Stimulated activated naive CD8-positive, alpha-beta T cell treated with anti-CD3 and anti-CD28 coated beads, Interleukin-15, Interleukin-2, amounts not matched to agents 100 U/mL and 50 U/mL, for 24 hours (primary cell): ENCODE measurements around the gene WIPF2.
"Not testable (repeated sequence)": the region's sequence is repeated elsewhere in the genome, so short reads cannot be mapped to it uniquely, and the experiment has no call there.

Experiments
- ATAC-seq: fragments of 150-1000 bp; cut with Tn5 transposase; one replicate; pipeline ENCODE4 v1.10.0; 2021
- DNase-seq: peaks from one replicate; pipeline ENCODE4 v3.0.0; 2021

WIPF2 gene

DNA sequence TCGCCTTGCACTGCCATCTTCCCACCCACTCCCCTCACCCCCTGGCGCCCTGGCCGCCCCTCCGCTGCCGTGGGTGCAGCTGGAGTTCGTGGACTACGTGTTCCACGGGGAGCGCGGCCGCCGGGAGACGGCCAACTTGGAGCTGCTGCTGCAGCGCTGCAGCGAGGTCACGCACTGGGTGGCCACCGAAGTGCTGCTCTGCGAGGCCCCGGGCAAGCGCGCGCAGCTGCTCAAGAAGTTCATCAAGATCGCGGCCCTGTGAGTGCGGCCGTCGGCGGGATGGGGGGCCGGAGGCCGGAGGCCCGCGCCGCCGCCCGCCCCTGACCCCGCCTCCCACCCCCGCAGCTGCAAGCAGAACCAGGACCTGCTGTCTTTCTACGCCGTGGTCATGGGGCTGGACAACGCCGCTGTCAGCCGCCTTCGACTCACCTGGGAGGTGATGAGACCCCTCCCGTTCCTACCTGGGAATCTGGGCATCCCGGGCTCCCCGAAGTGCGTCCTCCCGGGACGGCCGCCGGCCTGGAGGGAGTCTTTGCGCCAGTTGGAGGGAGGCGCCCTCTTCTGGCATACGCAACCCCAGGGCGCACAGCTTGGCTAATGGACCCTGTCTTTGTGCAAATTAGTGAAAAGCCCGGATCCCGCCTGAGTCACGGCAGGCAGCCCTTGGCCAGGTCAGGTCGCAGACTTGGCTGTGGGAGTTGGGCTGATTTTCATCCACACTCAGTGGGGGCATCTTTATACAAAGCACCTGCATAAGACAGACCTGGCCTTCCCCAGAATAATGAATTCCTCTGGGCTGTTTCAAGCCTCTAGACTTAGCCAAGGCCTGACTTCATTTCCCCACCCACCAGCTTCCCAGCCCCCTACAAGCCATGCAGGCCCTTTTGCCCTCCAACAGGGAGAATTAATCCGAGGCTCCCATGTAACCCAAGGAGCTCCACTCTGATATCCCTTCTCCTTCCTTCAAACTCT is 27.6 kb upstream of the WIPF2 start:
- ATAC-seq (peak; percentile 89), DNase-seq (peak; percentile 79)

- ATAC-seq, result no peak
- DNase-seq, result no peak
Observed at GRCh38 chr17:40192961-40193360, 26.1 kb upstream of the WIPF2 start.

GRCh38 chr17:40194821-40195220 is 24.3 kb upstream of the WIPF2 start:
- no peak for DNase-seq
- no peak for ATAC-seq

GRCh38 chr17:40197550-40197949 is 21.6 kb upstream of the WIPF2 start:
- no peak for ATAC-seq
- DNase-seq, result no peak

- ATAC-seq, result not testable (repeated sequence)
- DNase-seq, result peak; percentile 24
Observed at GRCh38 chr17:40197965-40198456, 21.1 kb upstream of the WIPF2 start.

GRCh38 chr17:40198576-40198975 is 20.5 kb upstream of the WIPF2 start:
- ATAC-seq (no peak), DNase-seq (no peak)

DNA sequence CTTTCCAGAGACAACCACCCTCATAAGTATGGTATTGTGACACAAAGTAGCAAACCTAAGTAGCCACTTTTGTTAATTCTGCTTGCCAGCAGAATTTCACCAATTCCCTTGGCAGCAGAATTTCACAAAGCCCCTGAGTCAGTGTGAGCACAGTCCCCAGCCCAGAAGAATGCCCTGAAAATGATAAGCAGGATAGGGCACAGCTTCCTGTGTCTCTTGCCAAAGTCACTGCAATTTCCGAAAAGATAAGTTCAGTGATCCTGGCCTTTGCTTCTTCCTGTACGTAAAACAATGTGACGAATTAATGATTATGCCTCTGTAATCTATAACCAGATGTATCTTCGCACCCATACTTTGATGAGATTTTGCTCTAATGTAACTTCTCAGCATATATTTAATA is 16.0 kb upstream of the WIPF2 start:
- DNase-seq (no peak), ATAC-seq (no peak)

GRCh38 chr17:40206193-40206592 is 12.9 kb upstream of the WIPF2 start:
- not testable (repeated sequence) for DNase-seq, ATAC-seq

DNA sequence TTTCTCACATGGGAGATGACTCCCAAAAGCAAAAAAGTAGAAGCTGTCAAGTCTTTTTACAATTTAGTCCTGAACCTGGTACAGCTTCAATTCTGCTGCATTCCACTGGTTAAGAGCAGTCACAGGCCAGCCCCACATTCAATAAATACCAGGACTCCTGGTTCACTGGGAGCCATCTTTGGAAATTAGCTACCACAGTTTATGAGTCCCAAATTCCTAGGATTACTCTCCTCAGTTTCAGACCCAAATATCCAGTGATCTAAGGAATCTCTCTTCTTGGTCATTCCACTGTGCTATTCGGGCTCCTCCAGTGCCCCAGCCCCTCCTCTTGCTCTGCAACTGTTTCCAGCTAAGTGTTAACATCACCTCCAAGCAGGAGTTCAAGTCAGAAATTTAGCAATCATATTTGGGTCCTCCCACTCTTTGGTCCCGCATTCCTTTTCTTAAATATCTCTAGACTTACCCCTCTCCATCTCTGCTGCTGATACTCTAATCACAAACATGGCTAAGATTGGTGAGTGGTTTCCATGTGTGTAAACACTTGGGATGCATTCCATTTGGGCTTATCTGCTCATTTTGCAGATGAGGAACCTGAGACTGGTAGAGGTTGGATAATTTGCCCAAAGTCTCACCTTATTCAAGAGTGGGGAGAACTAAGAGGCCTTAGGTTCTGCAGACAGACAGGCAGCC is 9.6 kb upstream of the WIPF2 start:
- ATAC-seq (no peak), DNase-seq (no peak)

DNA sequence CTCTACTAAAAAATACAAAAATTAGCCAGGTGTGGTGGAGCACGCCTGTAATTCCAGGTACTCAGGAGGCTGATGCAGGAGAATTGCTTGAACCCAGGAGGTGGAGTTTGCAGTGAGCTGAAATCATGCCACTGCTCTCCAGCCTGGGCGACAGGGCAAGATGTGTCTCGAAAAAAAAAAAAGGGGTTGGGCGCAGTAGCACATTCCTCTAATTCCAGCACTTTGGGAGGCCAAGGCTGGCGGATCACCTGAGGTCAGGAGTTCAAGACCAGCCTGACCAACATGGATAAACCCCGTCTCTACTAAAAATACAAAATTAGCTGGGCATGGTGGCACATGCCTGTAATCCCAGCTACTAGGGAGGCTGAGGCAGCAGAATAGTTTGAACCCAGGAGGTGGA is 5.2 kb upstream of the WIPF2 start:
- ATAC-seq, DNase-seq: not testable (repeated sequence)

- peak; percentile 10 for DNase-seq
- ATAC-seq, result peak; percentile 33
Observed at GRCh38 chr17:40218006-40218739, 931 bp upstream of the WIPF2 start.

- no peak for ATAC-seq
- peak; percentile 45 for DNase-seq
Observed at GRCh38 chr17:40219594-40220338, 662 bp downstream of the WIPF2 start.

DNA sequence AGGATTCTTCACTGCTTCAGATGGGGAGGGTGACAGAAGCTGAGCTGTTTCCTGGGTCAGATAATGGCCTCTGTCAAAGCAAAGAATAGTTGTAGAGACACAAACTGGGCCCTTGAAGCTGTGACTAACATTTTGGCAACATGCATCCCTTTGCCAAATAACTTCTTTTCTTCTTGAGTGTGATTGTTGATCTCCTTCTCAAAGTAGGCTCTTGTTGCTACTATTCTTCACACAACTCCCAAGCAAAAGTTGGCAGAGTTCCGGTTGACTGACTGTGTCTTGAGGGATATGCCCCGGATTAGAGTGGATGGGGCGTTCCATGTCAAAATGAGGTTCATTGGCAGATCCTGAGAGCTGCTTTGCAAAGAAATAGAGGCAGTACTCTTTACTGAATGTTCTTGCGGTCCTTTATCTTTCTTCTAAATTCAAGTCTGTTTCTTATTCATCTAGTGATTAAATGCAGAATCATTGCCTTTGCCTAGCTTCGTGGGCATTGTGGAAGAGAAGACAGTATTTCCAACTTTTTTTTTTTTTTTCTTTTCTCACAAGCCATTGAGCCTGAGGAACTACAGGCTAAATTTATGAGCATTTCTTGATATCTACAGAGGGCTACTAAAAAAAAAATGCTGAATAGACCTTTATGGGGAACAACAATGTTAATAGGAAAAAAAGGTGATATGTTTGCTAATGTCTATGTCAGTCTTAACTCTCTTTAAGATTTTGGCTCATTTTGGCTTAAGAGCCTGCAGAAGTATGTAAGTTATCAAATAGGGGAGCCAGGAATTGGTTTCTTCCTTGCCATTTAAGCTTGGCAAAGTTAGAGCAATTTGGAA is 5.8 kb downstream of the WIPF2 start:
- DNase-seq, result no peak

GRCh38 chr17:40229146-40229545 is 10.0 kb downstream of the WIPF2 start:
- ATAC-seq, DNase-seq: not testable (repeated sequence)

More for the DNA sequence above, 5.8 kb downstream of the WIPF2 start:
- no peak for ATAC-seq

GRCh38 chr17:40230670-40231069 is 11.6 kb downstream of the WIPF2 start:
- no peak for ATAC-seq
- no peak for DNase-seq

- not testable (repeated sequence) for DNase-seq
Observed at GRCh38 chr17:40231928-40232327, 12.8 kb downstream of the WIPF2 start.

GRCh38 chr17:40241252-40241834 is 22.2 kb downstream of the WIPF2 start:
- DNase-seq (no peak), ATAC-seq (no peak)

More at GRCh38 chr17:40231928-40232327, 12.8 kb downstream of the WIPF2 start:
- ATAC-seq, result not testable (repeated sequence)

DNA sequence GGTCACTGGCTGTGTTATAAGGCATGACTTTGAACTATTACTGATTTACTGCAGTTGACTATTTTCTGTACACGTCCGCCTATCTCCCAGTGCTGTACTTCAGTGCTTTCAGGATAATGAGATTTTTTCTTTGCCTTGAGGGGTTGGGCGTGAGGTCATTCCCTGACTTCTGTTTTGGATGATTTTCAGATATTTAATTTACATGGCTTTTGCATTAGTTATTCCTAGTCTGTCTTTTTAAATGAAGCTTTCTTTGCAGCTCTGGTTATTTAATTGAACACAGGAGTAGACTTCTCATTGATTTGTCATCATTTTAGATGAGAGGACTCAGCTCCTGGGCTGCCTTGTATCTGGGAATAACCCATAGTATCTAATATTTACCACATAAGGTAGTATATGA is 23.7 kb downstream of the WIPF2 start:
- no peak for DNase-seq
- ATAC-seq, result no peak

DNA sequence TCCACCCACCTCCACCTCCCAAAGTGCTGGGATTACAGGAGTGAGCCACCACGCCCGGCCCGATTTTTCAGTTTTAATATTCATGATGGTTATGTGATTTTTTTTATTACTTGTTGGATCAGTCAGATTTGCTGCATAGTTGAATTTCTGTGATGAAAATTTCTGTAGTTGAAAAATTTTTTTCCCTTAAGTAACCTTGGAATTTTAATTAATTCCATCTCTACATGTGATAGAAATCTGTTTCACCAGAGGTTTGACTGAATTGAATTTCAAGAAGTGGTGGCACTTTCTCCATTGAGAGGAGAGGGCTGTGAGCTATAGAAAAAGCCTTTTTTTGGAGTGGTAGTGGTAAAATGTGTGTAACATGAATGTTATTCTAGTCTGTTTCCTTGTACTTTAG is 24.7 kb downstream of the WIPF2 start:
- DNase-seq, result no peak

GRCh38 chr17:40244255-40244654 is 25.2 kb downstream of the WIPF2 start:
- DNase-seq, result no peak
- ATAC-seq, result no peak

More for the DNA sequence above, 24.7 kb downstream of the WIPF2 start:
- no peak for ATAC-seq
